Hypothalamus (tissue), 51 donors: ENCODE data around the gene EME2.
A peak's percentile ranks its signal among the peaks of the same experiment; 100 is the strongest.
"Not testable (repeated sequence)": the region's sequence is repeated elsewhere in the genome, so short reads cannot be mapped to it uniquely, and the experiment has no call there.

Experiments
- DNase-seq, 51 donors: peaks; one replicate each; lab custom pipeline; 2025; lab: John Stamatoyannopoulos, UW

Gene EME2

GRCh38 chr16:1789643-1790045, 17.0 kb downstream of the EME2 start:
- DNase-seq, result no peak

- DNase-seq, result no peak
Measured at GRCh38 chr16:1790261-1790610, 17.6 kb downstream of the EME2 start.

- no peak for DNase-seq
Measured at GRCh38 chr16:1790611-1791255, 18.1 kb downstream of the EME2 start.

- no peak for DNase-seq
Measured at GRCh38 chr16:1791256-1791942, 18.8 kb downstream of the EME2 start.

GRCh38 chr16:1791943-1792812, 19.6 kb downstream of the EME2 start:
- DNase-seq, result no peak

- no peak for DNase-seq
Measured at GRCh38 chr16:1792836-1793577, 20.4 kb downstream of the EME2 start.

GRCh38 chr16:1793578-1794220, 21.1 kb downstream of the EME2 start, which contains the start of gene IGFALS:
Gene IGFALS, minus strand, starts transcription at chr16:1793705. Its CDS starts 53 bp downstream, at chr16:1793652.
- no peak for DNase-seq

- no peak for DNase-seq
Measured at GRCh38 chr16:1794221-1794871, 21.7 kb downstream of the EME2 start.

- DNase-seq, result no peak
Measured at GRCh38 chr16:1794908-1795666, 22.5 kb downstream of the EME2 start.

- not testable (repeated sequence) for DNase-seq
Measured at GRCh38 chr16:1799263-1799662, 26.7 kb downstream of the EME2 start.

GRCh38 chr16:1800701-1801100, 28.1 kb downstream of the EME2 start:
- no peak for DNase-seq

GRCh38 chr16:1807626-1808025, 35.0 kb downstream of the EME2 start:
- no peak for DNase-seq

GRCh38 chr16:1808691-1809090, 36.1 kb downstream of the EME2 start:
- DNase-seq, result no peak

- DNase-seq, result no peak
Measured at GRCh38 chr16:1809281-1809801, 36.7 kb downstream of the EME2 start.

- no peak for DNase-seq
Measured at GRCh38 chr16:1810106-1810505, 37.5 kb downstream of the EME2 start.

- DNase-seq, result no peak
Measured at GRCh38 chr16:1810536-1810935, 37.9 kb downstream of the EME2 start.

- peak in 6 of 51 donors; percentile 2 to 23 (median 11) for DNase-seq
Measured at GRCh38 chr16:1812732-1813163, 40.1 kb downstream of the EME2 start.

- no peak for DNase-seq
Measured at GRCh38 chr16:1815461-1815860, 42.9 kb downstream of the EME2 start.
